ENCODE data around the gene POLRMT. TPM values are rescaled to one million over a fixed set of nuclear protein-coding genes. Genes with fewer than 3 reads are reported as not detected.

The POLRMT gene
- total RNA-seq, 1 donor from 2014 or later: 14.1 TPM

DNA sequence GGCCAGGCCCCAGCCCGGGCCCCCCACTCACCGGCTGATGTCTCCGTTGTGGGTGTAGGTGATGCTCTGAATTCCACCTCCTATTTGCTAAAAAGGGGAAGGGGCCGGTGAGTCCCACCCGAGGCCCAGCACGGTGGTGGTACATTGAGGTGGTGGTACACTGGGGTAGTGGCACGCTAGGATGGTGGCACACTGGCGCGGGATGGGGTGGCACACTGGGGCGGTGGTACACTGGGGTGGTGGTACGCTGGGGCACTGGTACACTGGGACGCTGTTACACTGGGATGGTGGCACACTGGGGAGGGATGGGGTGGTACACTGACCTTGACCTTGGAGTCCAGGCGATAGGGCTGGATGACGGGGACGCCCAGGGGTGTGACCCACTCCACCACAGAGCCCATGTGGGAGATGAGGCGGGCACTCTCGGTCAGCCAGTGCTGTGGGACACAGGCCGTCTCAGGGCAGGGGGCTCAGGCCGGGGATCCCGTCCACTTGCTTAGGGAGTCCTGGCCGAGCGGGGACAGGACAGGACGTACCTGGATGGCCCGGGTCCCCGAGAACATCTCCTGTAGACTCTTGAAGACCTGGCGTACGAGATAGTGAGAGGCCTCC is 14.6 kb downstream of the POLRMT start:
- TF ChIP-seq EZH2phosphoT487 (IDR thresholded peaks at IDR 0.05) (no peak), EZH2 (IDR thresholded peaks at IDR 0.05) (no peak)
- TF ChIP-seq, protein P1, sequence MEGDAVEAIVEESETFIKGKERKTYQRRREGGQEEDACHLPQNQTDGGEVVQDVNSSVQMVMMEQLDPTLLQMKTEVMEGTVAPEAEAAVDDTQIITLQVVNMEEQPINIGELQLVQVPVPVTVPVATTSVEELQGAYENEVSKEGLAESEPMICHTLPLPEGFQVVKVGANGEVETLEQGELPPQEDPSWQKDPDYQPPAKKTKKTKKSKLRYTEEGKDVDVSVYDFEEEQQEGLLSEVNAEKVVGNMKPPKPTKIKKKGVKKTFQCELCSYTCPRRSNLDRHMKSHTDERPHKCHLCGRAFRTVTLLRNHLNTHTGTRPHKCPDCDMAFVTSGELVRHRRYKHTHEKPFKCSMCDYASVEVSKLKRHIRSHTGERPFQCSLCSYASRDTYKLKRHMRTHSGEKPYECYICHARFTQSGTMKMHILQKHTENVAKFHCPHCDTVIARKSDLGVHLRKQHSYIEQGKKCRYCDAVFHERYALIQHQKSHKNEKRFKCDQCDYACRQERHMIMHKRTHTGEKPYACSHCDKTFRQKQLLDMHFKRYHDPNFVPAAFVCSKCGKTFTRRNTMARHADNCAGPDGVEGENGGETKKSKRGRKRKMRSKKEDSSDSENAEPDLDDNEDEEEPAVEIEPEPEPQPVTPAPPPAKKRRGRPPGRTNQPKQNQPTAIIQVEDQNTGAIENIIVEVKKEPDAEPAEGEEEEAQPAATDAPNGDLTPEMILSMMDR (IDR thresholded peaks at IDR 0.05): no peak
- Histone ChIP-seq H3K4me3 (no peak overlapping the region), H3K4me2 (no peak overlapping the region), H3K79me2 (ENCODE audit: low read depth) (no peaks in the 10 kb centered on the region), H3K4me1 (no peaks in the 10 kb centered on the region), H3K27me3 (no peaks in the 10 kb centered on the region), H3F3A (ENCODE audit: low read depth) (no peaks in the 10 kb centered on the region), H3K36me3 (no peaks in the 10 kb centered on the region), H3K9ac (no peak overlapping the region), H3K9me3 (ENCODE audit: low read depth) (no peaks in the 10 kb centered on the region), H3K27ac (no peak overlapping the region), H4K20me1 (ENCODE audit: low read depth) (no peaks in the 10 kb centered on the region), H2AFZ (replicated peaks) (no peak overlapping the region)
- Mint-ChIP-seq H3K36me3 (peaks cover 17% of the 10 kb centered on the region), H3K27me3 (ENCODE audit: insufficient read depth, low read depth) (peaks cover 5% of the 10 kb centered on the region), H3K27ac (no peak overlapping the region), H3K4me3 (no peak overlapping the region), H3K9me3 (no peaks in the 10 kb centered on the region), H3K4me1 (peaks cover 4% of the 10 kb centered on the region)
- DNase-seq (ENCODE audit: low spot score): no peak

DNA sequence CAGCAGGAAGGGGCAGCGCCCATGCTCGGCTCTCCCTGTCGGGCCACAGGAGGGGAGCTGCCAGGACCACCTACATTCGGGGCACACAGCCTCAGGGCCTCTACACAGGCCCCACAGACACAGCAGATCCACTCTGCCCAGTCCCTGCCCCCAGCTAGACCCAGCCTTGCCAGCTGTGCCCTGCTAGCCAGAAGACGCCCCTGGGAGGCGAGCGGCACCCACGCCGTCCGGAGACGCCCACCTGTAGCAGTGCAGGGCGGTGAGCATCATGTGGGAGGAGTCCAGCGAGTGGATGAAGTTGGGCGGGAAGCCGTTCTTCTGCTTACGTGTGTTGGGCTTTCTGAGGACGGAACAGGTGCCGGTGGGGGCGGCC is 15.1 kb downstream of the POLRMT start:
- Histone ChIP-seq H3K9me3 (ENCODE audit: low read depth) (no peaks in the 10 kb centered on the region), H3K4me3 (no peak overlapping the region), H3K9ac (no peak overlapping the region), H4K20me1 (ENCODE audit: low read depth) (no peaks in the 10 kb centered on the region), H3K4me2 (no peak overlapping the region), H3K4me1 (no peaks in the 10 kb centered on the region), H3K27ac (no peak overlapping the region), H3K36me3 (no peaks in the 10 kb centered on the region), H3K27me3 (no peaks in the 10 kb centered on the region), H2AFZ (replicated peaks) (no peak overlapping the region), H3K79me2 (ENCODE audit: low read depth) (no peaks in the 10 kb centered on the region), H3F3A (ENCODE audit: low read depth) (no peaks in the 10 kb centered on the region)
- H3K36me3 Mint-ChIP-seq: peaks cover 16% of the 10 kb centered on the region
- H3K27me3 Mint-ChIP-seq (ENCODE audit: insufficient read depth, low read depth): peaks cover 3% of the 10 kb centered on the region
- no peaks in the 10 kb centered on the region for H3K4me1 Mint-ChIP-seq
- no peaks in the 10 kb centered on the region for H3K9me3 Mint-ChIP-seq
- no peak overlapping the region for H3K4me3 Mint-ChIP-seq
- DNase-seq (ENCODE audit: low spot score): no peak
- TF ChIP-seq, protein P1 (IDR thresholded peaks at IDR 0.05): no peak
- TF ChIP-seq EZH2phosphoT487 (IDR thresholded peaks at IDR 0.05) (no peak), EZH2 (IDR thresholded peaks at IDR 0.05) (no peak)
- no peak overlapping the region for H3K27ac Mint-ChIP-seq

DNA sequence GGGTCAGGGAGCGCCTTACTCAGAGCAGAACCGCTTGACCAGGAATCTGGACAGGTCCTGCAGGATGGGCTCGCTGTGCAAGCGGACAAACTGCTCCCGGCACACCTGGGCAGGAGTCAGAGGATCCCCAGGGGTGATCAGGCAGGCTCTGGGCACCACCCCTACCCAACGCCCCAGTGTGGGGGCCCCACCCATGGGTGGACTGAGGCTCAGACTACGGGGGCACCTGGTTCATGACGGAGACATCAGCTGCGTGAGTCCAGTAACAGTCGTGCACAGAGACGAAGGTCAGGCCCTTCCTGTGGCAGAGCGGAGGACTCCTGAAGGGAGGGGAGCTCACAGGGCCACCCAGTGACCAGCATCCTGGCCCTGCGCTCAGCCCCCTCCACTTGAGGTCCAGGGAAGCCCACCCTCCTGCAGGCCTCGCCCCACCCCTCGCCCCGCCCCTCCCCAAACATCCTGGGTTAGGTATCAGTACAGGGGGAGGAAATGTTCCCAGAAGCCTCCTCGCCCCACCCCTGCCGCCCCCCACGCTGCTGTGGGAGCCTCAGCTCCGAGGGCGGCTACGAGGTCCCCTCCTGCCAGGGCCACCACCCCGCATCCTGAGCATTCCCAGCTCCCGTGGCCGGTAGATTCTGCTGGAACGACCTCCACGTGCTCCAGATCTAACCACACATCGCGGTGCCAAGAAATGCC is 15.6 kb downstream of the POLRMT start:
- no peak overlapping the region for H3K4me2 ChIP-seq
- no peaks in the 10 kb centered on the region for H3K4me1 ChIP-seq
- no peaks in the 10 kb centered on the region for H3K9me3 ChIP-seq (ENCODE audit: low read depth)
- H3K79me2 ChIP-seq (ENCODE audit: low read depth): no peaks in the 10 kb centered on the region
- Mint-ChIP-seq H3K4me3 (no peak overlapping the region), H3K36me3 (peaks cover 16% of the 10 kb centered on the region), H3K9me3 (no peaks in the 10 kb centered on the region), H3K27me3 (ENCODE audit: insufficient read depth, low read depth) (peaks cover 3% of the 10 kb centered on the region), H3K4me1 (no peaks in the 10 kb centered on the region), H3K27ac (no peak overlapping the region)
- DNase-seq (ENCODE audit: low spot score): no peak
- H3K9ac ChIP-seq: no peak overlapping the region
- no peaks in the 10 kb centered on the region for H4K20me1 ChIP-seq (ENCODE audit: low read depth)
- H3F3A ChIP-seq (ENCODE audit: low read depth): no peaks in the 10 kb centered on the region
- no peaks in the 10 kb centered on the region for H3K36me3 ChIP-seq
- TF ChIP-seq EZH2phosphoT487 (IDR thresholded peaks at IDR 0.05): no peak
- TF ChIP-seq, protein P1 (IDR thresholded peaks at IDR 0.05): no peak
- TF ChIP-seq EZH2 (IDR thresholded peaks at IDR 0.05): no peak
- no peak overlapping the region for H2AFZ ChIP-seq (replicated peaks)
- no peak overlapping the region for H3K4me3 ChIP-seq
- no peaks in the 10 kb centered on the region for H3K27me3 ChIP-seq
- H3K27ac ChIP-seq: no peak overlapping the region

All from neural progenitor cell (in vitro differentiated cells).